H9 (cell line): ENCODE results near the gene WDR20. TPM values are rescaled to one million over a fixed set of nuclear protein-coding genes. Genes with fewer than 3 reads are reported as not detected.

Experiments used
- DNase-seq: peaks from one replicate; pipeline ENCODE4 v3.0.0-alpha.2; 2017
- H2AFZ ChIP-seq: one replicate; pipeline ENCODE4 v1.6.1; 2013; ENCODE audit warnings: mild to moderate bottlenecking, low read length, control low read depth, moderate library complexity
- H2AK5ac ChIP-seq: 2 replicates; pipeline ENCODE4 v1.6.1; 2013; ENCODE audit warnings: low read length, control low read depth, mixed read lengths; ENCODE audit not compliant: insufficient read length
- H2BK120ac ChIP-seq: one replicate; pipeline ENCODE4 v1.6.1; 2013; ENCODE audit warnings: low read depth, mild to moderate bottlenecking, low read length, control low read depth, inconsistent platforms; ENCODE audit not compliant: poor library complexity, severe bottlenecking
- H2BK12ac ChIP-seq: 2 replicates; pipeline ENCODE4 v1.6.1; 2013; ENCODE audit warnings: low read length, control low read depth, mixed read lengths, low read depth; ENCODE audit not compliant: insufficient read length
- H2BK15ac ChIP-seq: 2 replicates; pipeline ENCODE4 v1.6.1; 2013; ENCODE audit warnings: low read depth, low read length, control low read depth
- H2BK20ac ChIP-seq: one replicate; pipeline ENCODE4 v1.6.1; 2013; ENCODE audit warnings: low read depth, mild to moderate bottlenecking, low read length, control low read depth, inconsistent platforms; ENCODE audit not compliant: poor library complexity, severe bottlenecking
- H2BK5ac ChIP-seq: 2 replicates; pipeline ENCODE4 v1.6.1; 2013; ENCODE audit warnings: low read length, control low read depth, mixed read lengths; ENCODE audit not compliant: insufficient read length
- H3K14ac ChIP-seq: 2 replicates; pipeline ENCODE4 v1.6.1; 2013; ENCODE audit warnings: low read length, control low read depth; ENCODE audit not compliant: insufficient read depth
- H3K18ac ChIP-seq: 2 replicates; pipeline ENCODE4 v1.6.1; 2013; ENCODE audit warnings: low read depth, mild to moderate bottlenecking, mixed read lengths, low read length, control low read depth; ENCODE audit not compliant: insufficient read length
- H3K23ac ChIP-seq: 2 replicates; pipeline ENCODE4 v1.6.1; 2013; ENCODE audit warnings: low read length, control low read depth, mixed read lengths, low read depth; ENCODE audit not compliant: insufficient read length
- H3K23me2 ChIP-seq: 2 replicates; pipeline ENCODE4 v1.6.1; 2013; ENCODE audit warnings: low read depth, mild to moderate bottlenecking, mixed read lengths, low read length, control low read depth; ENCODE audit not compliant: insufficient read length, poor library complexity, severe bottlenecking
- H3K27ac ChIP-seq: 2 replicates; pipeline ENCODE4 v1.5.1; 2013; ENCODE audit warnings: low read length, control low read depth, mixed read lengths, low read depth; ENCODE audit not compliant: insufficient read length
- H3K27me3 ChIP-seq: 2 replicates; pipeline ENCODE4 v1.6.1; 2013; ENCODE audit warnings: low read length, control low read depth, inconsistent platforms; ENCODE audit not compliant: insufficient read depth
- H3K4ac ChIP-seq: 2 replicates; pipeline ENCODE4 v1.6.1; 2013; ENCODE audit warnings: low read depth, mild to moderate bottlenecking, control low read depth, inconsistent platforms, low read length, moderate library complexity
- H3K4me1 ChIP-seq: 2 replicates; pipeline ENCODE4 v1.6.1; 2013; ENCODE audit warnings: low read length, control low read depth, inconsistent platforms; ENCODE audit not compliant: insufficient read depth
- H3K4me2 ChIP-seq: 2 replicates; pipeline ENCODE4 v1.6.1; 2013; ENCODE audit warnings: low read length, control low read depth, mixed read lengths; ENCODE audit not compliant: insufficient read length, insufficient read depth
- H3K56ac ChIP-seq: 2 replicates; pipeline ENCODE4 v1.6.1; 2013; ENCODE audit warnings: low read depth, mild to moderate bottlenecking, mixed read lengths, low read length, control low read depth; ENCODE audit not compliant: insufficient read length
- H3K79me1 ChIP-seq: 2 replicates; pipeline ENCODE4 v1.6.1; 2013; ENCODE audit warnings: low read depth, mild to moderate bottlenecking, moderate library complexity, low read length, control low read depth, inconsistent platforms; ENCODE audit not compliant: insufficient read depth, poor library complexity, severe bottlenecking
- H3K79me2 ChIP-seq: 2 replicates; pipeline ENCODE4 v1.6.1; 2013; ENCODE audit warnings: low read length, control low read depth, inconsistent platforms; ENCODE audit not compliant: insufficient read depth
- H3K9ac ChIP-seq: 2 replicates; pipeline ENCODE4 v1.6.1; 2013; ENCODE audit warnings: low read length, control low read depth, mixed read lengths; ENCODE audit not compliant: insufficient read length; ENCODE audit errors: extremely low read depth
- H3K9me3 ChIP-seq: one replicate; pipeline ENCODE4 v1.6.1; 2013; ENCODE audit warnings: low read depth, low read length, inconsistent platforms; ENCODE audit not compliant: control insufficient read depth
- H3T11ph ChIP-seq: one replicate; pipeline ENCODE4 v1.6.1; 2013; ENCODE audit warnings: mild to moderate bottlenecking, low read length, control low read depth, inconsistent platforms
- H4K20me1 ChIP-seq: one replicate; pipeline ENCODE4 v1.6.1; 2013; ENCODE audit not compliant: control insufficient read depth, insufficient read length, insufficient read depth
- H4K5ac ChIP-seq: 2 replicates; pipeline ENCODE4 v1.6.1; 2013; ENCODE audit warnings: low read depth, mild to moderate bottlenecking, mixed read lengths, low read length, control low read depth; ENCODE audit not compliant: insufficient read length
- H4K8ac ChIP-seq: replicated peaks from 2 replicates; pipeline ENCODE4 v1.6.1; 2013; ENCODE audit warnings: low read length, control low read depth, mixed read lengths, low read depth; ENCODE audit not compliant: insufficient read length
- H4K91ac ChIP-seq: 2 replicates; pipeline ENCODE4 v1.6.1; 2013; ENCODE audit warnings: low read depth, mild to moderate bottlenecking, moderate library complexity, mixed read lengths, low read length, control low read depth; ENCODE audit not compliant: insufficient read length
- H3K27ac Mint-ChIP-seq, 3 experiments: 2 replicates in 2 of 3; 3 replicates in 1 of 3; pipeline ENCODE4 v1.8.0; 2020 to 2021; ENCODE audit warnings: mixed read lengths in 3 of 3, mild to moderate bottlenecking in 1 of 3, moderate library complexity in 1 of 3
- H3K27me3 Mint-ChIP-seq: 2 replicates; pipeline ENCODE4 v1.8.0; 2021; ENCODE audit warnings: low read depth, mild to moderate bottlenecking, moderate library complexity, mixed read lengths
- H3K36me3 Mint-ChIP-seq, 3 experiments: 2 replicates in 2 of 3; 3 replicates in 1 of 3; pipeline ENCODE4 v1.8.0; 2020 to 2021; ENCODE audit warnings: low read depth in 3 of 3, mixed read lengths in 3 of 3; ENCODE audit not compliant: insufficient read depth in 1 of 3
- H3K4me1 Mint-ChIP-seq, 2 experiments: 2 replicates each; pipeline ENCODE4 v1.8.0; 2020; ENCODE audit warnings: mixed read lengths in 2 of 2
- H3K4me3 Mint-ChIP-seq, 2 experiments: 2 replicates in 1 of 2; 3 replicates in 1 of 2; pipeline ENCODE4 v1.8.0; 2020 to 2021; ENCODE audit warnings: mild to moderate bottlenecking in 2 of 2, mixed read lengths in 2 of 2, moderate library complexity in 1 of 2
- H3K9me3 Mint-ChIP-seq, 2 experiments: 2 replicates in 1 of 2; 3 replicates in 1 of 2; pipeline ENCODE4 v1.8.0; 2020; ENCODE audit warnings: mild to moderate bottlenecking in 2 of 2, mixed read lengths in 2 of 2, moderate library complexity in 1 of 2
- CTCF ChIP-seq: fragments of 200-600 bp; sonication (generic); conservative IDR thresholded peaks from 3 replicates; pipeline ENCODE4 v1.8.0; 2021; ENCODE audit warnings: antibody characterized with exemption, mild to moderate bottlenecking
- WGBS: extraction: QIAGEN DNeasy Blood & Tissue Kit; methylation state at CpG from one replicate; pipeline ENCODE4 v1.1.7; 2013; ENCODE audit warnings: missing lambda C conversion rate, low lambda C conversion rate, mixed read lengths; ENCODE audit not compliant: insufficient read length; ENCODE audit errors: extremely low coverage; 5-methylcytosine and 5-hydroxymethylcytosine counted together
- total RNA-seq: library from RNA; stranded (reverse); gene quantifications from 2 replicates; pipeline ENCODE4 v1.2.1, GENCODE V29; 2021

Gene WDR20
- total RNA-seq, 1 experiment from 2014 or later, result 31.6 TPM

DNA sequence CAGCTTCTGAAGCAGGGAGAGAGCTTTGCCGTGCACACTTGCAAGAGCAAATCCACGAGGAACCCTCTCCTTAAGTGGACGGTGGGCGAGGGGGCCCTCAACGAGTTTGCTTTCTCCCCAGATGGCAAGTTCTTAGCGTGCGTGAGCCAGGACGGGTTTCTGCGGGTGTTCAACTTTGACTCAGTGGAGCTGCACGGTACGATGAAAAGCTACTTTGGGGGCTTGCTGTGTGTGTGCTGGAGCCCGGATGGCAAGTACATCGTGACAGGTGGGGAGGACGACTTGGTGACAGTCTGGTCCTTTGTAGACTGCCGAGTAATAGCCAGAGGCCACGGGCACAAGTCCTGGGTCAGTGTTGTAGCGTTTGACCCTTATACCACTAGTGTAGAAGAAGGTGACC, 69.0 kb downstream of the WDR20 start:
- Histone ChIP-seq H4K5ac (no peak overlapping the region), H3T11ph (no peak overlapping the region), H3K27ac (no peak overlapping the region), H3K79me2 (no peaks in the 10 kb centered on the region), H3K79me1 (no peaks in the 10 kb centered on the region), H4K8ac (no peak overlapping the region), H2AFZ (no peak overlapping the region), H2BK20ac (no peak overlapping the region), H4K20me1 (no peaks in the 10 kb centered on the region), H3K23ac (no peak overlapping the region), H2BK120ac (no peak overlapping the region), H3K27me3 (no peaks in the 10 kb centered on the region), H3K4ac (no peak overlapping the region), H3K18ac (no peak overlapping the region), H2BK15ac (no peak overlapping the region), H3K9me3 (no peaks in the 10 kb centered on the region), H4K91ac (no peak overlapping the region), H3K14ac (no peak overlapping the region), H3K23me2 (no peaks in the 10 kb centered on the region), H3K4me1 (no peaks in the 10 kb centered on the region), H2BK5ac (no peak overlapping the region), H3K9ac (no peak overlapping the region), H2BK12ac (no peak overlapping the region), H3K4me2 (no peak overlapping the region), H3K56ac (no peak overlapping the region), H2AK5ac (no peak overlapping the region)
- no peak for TF ChIP-seq CTCF
- Mint-ChIP-seq H3K27ac (no peak overlapping the region; a peak in 1 of 7 replicates), H3K4me3 (no peak overlapping the region), H3K27me3 (no peaks in the 10 kb centered on the region), H3K4me1 (peaks cover 5 to 20% of the 10 kb centered on the region in 2 experiments; a peak in 3 of 4 replicates), H3K36me3 (peaks cover 7 to 35% (median 27%) of the 10 kb centered on the region in 3 experiments), H3K9me3 (no peaks in the 10 kb centered on the region)
- WGBS, result no CpG with 5 or more reads among the region's 17 CpGs
- no peak for DNase-seq
